ENCODE results near the gene FAM174B. TPM values are rescaled to one million over a fixed set of nuclear protein-coding genes. Genes with fewer than 3 reads are reported as not detected.

The FAM174B gene
- polyA plus RNA-seq, 1 donor from 2014 or later = 20.1 TPM

- Histone ChIP-seq H2AFZ (ENCODE audit: low read depth, low read length) (no peak overlapping the region), H3K27me3 (ENCODE audit: insufficient read depth, low read depth, low read length) (no peaks in the 10 kb centered on the region), H3F3A (ENCODE audit: insufficient read depth, low read length, poor library complexity, severe bottlenecking) (no peaks in the 10 kb centered on the region), H3K9me3 (ENCODE audit: low read length) (no peaks in the 10 kb centered on the region), H3K9ac (ENCODE audit: low read length) (no peak overlapping the region), H3K4me2 (ENCODE audit: low read length) (no peak overlapping the region), H3K79me2 (replicated peaks; ENCODE audit: insufficient read depth, low read length) (no peaks in the 10 kb centered on the region), H3K27ac (ENCODE audit: low read length) (no peak overlapping the region), H3K9me2 (ENCODE audit: insufficient read depth, low read length) (no peaks in the 10 kb centered on the region), H4K20me1 (ENCODE audit: insufficient read depth) (no peaks in the 10 kb centered on the region), H3K36me3 (ENCODE audit: insufficient read depth, low read length) (no peaks in the 10 kb centered on the region), H3K4me3 (ENCODE audit: low read length) (no peak overlapping the region)
- TF ChIP-seq TAF1 (IDR thresholded peaks at IDR 0.05; ENCODE audit: low read depth) (no peak), REST (IDR thresholded peaks at IDR 0.05; ENCODE audit: borderline replicate concordance) (no peak), POLR2AphosphoS5 (IDR thresholded peaks at IDR 0.05) (no peak), SMC3 (conservative IDR thresholded peaks at IDR 0.05; ENCODE audit: poor library complexity) (peak; percentile 49), EP300 (conservative IDR thresholded peaks at IDR 0.05; ENCODE audit: poor library complexity, severe bottlenecking) (no peak), EZH2 (IDR thresholded peaks at IDR 0.05; ENCODE audit: borderline replicate concordance, insufficient read depth, low read length, poor library complexity, severe bottlenecking) (no peak), CTCF (IDR thresholded peaks at IDR 0.05; ENCODE audit: poor library complexity, severe bottlenecking) (peak; percentile 50), MXI1 (conservative IDR thresholded peaks at IDR 0.05; ENCODE audit: poor library complexity, severe bottlenecking) (no peak), RAD21 (conservative IDR thresholded peaks at IDR 0.05) (peak; percentile 61)
These were observed 59.8 kb downstream of the FAM174B start for GRCh38 chr15:92595506-92596381.

- no peak overlapping the region for H2AFZ ChIP-seq (ENCODE audit: low read depth, low read length)
- no peak overlapping the region for H3K27ac ChIP-seq (ENCODE audit: low read length)
- no peak overlapping the region for H3K4me3 ChIP-seq (ENCODE audit: low read length)
- no peak overlapping the region for H3K9ac ChIP-seq (ENCODE audit: low read length)
- no peaks in the 10 kb centered on the region for H3F3A ChIP-seq (ENCODE audit: insufficient read depth, low read length, poor library complexity, severe bottlenecking)
- no peaks in the 10 kb centered on the region for H3K79me2 ChIP-seq (replicated peaks; ENCODE audit: insufficient read depth, low read length)
- no peaks in the 10 kb centered on the region for H3K27me3 ChIP-seq (ENCODE audit: insufficient read depth, low read depth, low read length)
- TF ChIP-seq EZH2 (IDR thresholded peaks at IDR 0.05; ENCODE audit: borderline replicate concordance, insufficient read depth, low read length, poor library complexity, severe bottlenecking) = no peak
- no peak for TF ChIP-seq CTCF (IDR thresholded peaks at IDR 0.05; ENCODE audit: poor library complexity, severe bottlenecking)
- no peak for TF ChIP-seq TAF1 (IDR thresholded peaks at IDR 0.05; ENCODE audit: low read depth)
- no peak for TF ChIP-seq SMC3 (conservative IDR thresholded peaks at IDR 0.05; ENCODE audit: poor library complexity)
- TF ChIP-seq RAD21 (conservative IDR thresholded peaks at IDR 0.05) = no peak
- TF ChIP-seq MXI1 (conservative IDR thresholded peaks at IDR 0.05; ENCODE audit: poor library complexity, severe bottlenecking) = no peak
- TF ChIP-seq EP300 (conservative IDR thresholded peaks at IDR 0.05; ENCODE audit: poor library complexity, severe bottlenecking) = no peak
- TF ChIP-seq REST (IDR thresholded peaks at IDR 0.05; ENCODE audit: borderline replicate concordance) = no peak
- no peak for TF ChIP-seq POLR2AphosphoS5 (IDR thresholded peaks at IDR 0.05)
- no peaks in the 10 kb centered on the region for H4K20me1 ChIP-seq (ENCODE audit: insufficient read depth)
- H3K9me2 ChIP-seq (ENCODE audit: insufficient read depth, low read length) = no peaks in the 10 kb centered on the region
- no peaks in the 10 kb centered on the region for H3K36me3 ChIP-seq (ENCODE audit: insufficient read depth, low read length)
- no peaks in the 10 kb centered on the region for H3K9me3 ChIP-seq (ENCODE audit: low read length)
- H3K4me2 ChIP-seq (ENCODE audit: low read length) = no peak overlapping the region
These were observed 64.3 kb downstream of the FAM174B start for GRCh38 chr15:92591275-92591674.
